ENCODE data around the gene BICD1.
"Not testable (repeated sequence)": the region's sequence is repeated elsewhere in the genome, so short reads cannot be mapped to it uniquely, and the experiment has no call there.

The BICD1 gene

DNA sequence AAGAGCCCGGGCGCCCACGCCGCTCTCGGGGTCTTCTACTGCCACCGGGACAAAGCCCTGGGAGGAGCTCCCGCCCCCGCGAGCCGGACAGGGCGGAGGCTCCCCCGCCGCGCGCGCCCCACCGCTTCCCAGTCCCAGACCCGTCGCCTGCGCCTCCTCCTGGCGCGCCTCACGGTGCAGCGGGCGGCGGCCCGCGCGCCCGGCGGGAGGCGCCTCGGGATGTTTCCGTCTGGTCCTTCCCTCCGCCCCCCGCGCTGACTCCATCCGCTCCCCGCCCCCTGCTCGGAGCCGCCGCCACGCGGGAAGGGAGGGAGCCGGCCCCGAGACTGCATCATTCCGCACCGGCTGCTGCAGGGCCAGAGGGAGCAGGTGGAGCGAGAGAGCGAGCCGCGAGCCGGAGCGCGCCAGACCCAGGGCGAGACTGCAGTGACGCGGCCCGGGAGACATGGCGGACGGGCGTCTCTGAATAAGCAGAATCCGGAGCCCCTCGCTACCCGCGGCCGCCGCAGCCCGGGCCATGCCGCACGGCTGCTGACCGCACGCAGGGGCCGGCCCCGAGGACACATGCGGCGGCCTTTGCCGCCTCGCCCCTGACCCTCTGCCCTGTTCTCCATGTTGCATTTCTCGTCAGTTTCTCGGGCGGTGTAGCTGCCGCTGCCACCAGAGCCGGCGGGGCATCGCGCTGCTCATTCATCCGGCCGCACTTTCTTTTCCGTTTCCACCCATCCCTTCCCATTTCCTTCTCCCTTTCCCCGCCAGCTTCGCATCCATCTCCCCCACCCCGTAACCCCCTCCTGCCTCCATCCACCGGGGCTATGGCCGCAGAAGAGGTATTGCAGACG is at the start of gene BICD1:
TSS of gene BICD1 (plus strand) at position 331 of the 842 bp plus-strand sequence. CDS start at position 816, 485 bp downstream.
- DNase-seq (ENCODE audit: low read depth in 2 of 2) = peak; percentile 42 to 46

- no peak for DNase-seq (ENCODE audit: low read depth in 2 of 2)
These were observed 45.6 kb upstream of the BICD1 start for GRCh38 chr12:32061033-32061432.

- no peak for DNase-seq (ENCODE audit: low read depth in 2 of 2)
These were observed 43.8 kb upstream of the BICD1 start for GRCh38 chr12:32062881-32063280.

DNA sequence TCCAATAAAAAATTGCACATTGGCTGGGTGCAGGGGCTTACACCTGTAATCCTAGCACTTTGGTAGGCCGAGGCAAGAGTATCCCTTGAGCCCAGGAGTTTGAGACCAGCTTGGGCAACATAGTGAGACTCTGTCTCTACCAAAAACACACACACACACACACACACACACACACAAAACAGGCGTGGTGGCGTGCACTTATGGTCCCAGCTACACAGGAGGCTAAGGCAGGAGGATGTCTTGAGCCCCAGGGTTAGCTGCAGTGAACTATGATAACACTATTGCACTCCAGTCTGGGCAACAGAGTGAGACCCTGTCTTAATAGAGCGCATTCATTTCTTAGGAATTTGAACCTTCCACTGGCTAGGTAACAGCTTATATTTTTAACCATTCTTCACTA is 42.9 kb upstream of the BICD1 start:
- no peak for DNase-seq (ENCODE audit: low read depth in 2 of 2)

DNA sequence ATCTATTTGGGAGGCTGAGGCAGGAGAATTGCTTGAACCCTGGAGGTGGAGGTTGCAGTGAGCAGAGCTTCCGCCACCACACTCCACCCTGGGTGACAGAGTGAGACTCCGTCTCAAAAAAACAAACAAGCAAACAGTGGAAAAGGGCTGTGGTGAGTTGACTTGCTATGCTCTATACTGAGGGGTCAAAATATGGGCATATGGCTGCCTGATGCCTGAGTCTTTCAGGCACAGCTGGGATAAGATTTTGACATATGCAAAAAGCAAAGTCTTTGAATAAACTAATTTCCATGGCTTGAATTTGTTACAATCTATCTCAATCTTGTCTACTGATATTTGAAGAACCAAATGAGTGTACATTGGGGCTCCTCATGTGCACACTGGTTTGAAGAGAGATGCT is 40.4 kb upstream of the BICD1 start:
- no peak for DNase-seq (ENCODE audit: low read depth in 2 of 2)

DNA sequence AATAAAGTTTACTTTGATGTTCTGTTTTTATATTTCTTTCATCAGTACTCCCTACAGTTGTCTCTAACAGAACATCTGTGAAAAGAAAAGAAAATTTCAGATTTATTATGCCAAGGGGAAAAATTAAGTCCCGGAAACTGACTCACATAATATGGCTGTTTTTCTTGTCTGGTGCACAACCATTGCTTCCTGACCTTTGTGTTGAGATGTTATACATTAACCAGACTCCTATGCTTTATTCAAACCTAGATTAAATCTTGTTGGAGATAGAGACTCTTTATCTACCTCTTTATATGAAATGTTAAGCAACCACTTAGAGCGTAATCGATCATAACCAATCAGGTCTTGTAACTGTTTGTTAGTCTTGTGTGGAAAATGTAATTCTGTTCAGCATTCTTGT is 37.6 kb upstream of the BICD1 start:
- DNase-seq (ENCODE audit: low read depth in 2 of 2) = no peak

GRCh38 chr12:32069731-32070130 is 36.9 kb upstream of the BICD1 start:
- no peak for DNase-seq (ENCODE audit: low read depth in 2 of 2)

GRCh38 chr12:32070370-32070769 is 36.3 kb upstream of the BICD1 start:
- DNase-seq (ENCODE audit: low read depth in 2 of 2) = no peak

- DNase-seq (ENCODE audit: low read depth in 2 of 2) = no peak
These were observed 34.5 kb upstream of the BICD1 start for GRCh38 chr12:32072102-32072501.

DNA sequence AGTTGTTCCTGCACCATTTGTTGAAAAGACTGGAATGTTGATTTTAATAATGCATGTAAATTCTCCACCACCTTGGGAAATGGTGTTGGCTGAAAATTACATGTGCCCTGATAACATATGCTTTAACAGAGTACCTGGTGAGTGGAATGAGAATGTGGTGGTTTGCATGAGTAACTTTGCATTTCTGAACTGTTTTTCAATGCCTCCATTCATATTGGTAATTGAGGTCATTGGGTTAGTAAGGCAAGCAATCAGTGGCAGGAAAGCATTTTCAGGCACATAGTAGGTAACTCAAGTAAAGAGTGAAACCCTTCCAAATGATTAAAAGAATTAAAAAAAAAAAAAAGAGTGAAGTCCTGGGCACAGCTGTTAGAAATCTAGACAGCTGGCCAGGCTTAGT is 32.2 kb upstream of the BICD1 start:
- no peak for DNase-seq (ENCODE audit: low read depth in 2 of 2)

GRCh38 chr12:32076941-32077340 is 29.7 kb upstream of the BICD1 start:
- no peak for DNase-seq (ENCODE audit: low read depth in 2 of 2)

- no peak for DNase-seq (ENCODE audit: low read depth in 2 of 2)
These were observed 26.2 kb upstream of the BICD1 start for GRCh38 chr12:32080435-32080834.

- DNase-seq (ENCODE audit: low read depth in 2 of 2) = no peak
These were observed 23.2 kb upstream of the BICD1 start for GRCh38 chr12:32083489-32083888.

DNA sequence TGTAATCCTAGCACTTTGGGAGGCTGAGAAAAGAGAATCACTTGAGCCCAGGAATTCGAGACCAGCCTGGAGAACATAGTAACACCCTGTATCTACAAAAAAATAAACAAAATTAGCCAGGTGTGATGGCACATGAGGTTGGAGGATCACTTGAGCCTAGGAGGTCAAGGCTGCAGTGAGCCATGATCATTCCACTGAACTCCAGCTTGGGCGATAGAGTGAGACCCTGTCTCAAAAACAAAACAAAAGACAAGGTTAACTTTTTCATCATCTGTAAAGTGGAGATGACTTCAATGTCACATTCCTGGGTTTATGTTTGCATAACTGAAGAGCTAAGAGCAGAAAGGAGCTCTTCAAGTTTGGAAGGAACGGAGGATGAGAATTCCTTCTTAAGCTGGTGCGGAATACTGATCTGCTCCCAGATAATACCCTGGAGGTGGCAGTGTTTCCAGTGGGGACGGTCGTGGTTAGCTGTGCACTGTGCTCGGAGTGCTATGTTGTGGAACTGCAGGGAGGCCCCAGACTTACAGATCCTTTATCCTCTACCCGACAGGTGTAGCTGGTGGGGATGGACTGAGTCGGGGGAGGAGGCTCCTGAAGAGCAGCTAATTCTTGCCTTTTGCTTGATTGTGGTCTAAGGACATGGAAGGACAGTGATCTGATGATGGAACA is 22.5 kb upstream of the BICD1 start:
- DNase-seq (ENCODE audit: low read depth in 2 of 2) = no peak

- no peak for DNase-seq (ENCODE audit: low read depth in 2 of 2)
These were observed 21.9 kb upstream of the BICD1 start for GRCh38 chr12:32084753-32085152.

DNA sequence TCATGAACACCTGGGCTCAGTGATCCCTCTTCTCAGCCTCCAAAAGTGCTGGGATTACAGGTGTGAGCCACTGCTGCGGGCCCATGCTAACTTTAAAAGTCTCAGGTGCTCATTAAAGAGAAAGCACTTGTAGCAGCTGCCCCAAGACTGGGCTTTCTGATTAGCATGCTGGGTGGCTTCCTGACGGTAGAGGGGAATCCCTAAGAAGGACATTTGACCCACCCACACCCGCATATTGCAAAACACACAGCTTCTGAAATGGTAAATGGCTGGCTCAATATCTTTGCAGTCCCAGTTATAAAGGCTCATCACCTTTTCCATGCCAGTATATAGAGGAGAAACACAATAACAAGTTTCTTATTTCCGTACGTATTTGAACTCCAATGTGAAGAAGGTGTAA is 19.3 kb upstream of the BICD1 start:
- DNase-seq (ENCODE audit: low read depth in 2 of 2) = no peak

GRCh38 chr12:32089156-32089555 is 17.5 kb upstream of the BICD1 start:
- no peak for DNase-seq (ENCODE audit: low read depth in 2 of 2)

DNA sequence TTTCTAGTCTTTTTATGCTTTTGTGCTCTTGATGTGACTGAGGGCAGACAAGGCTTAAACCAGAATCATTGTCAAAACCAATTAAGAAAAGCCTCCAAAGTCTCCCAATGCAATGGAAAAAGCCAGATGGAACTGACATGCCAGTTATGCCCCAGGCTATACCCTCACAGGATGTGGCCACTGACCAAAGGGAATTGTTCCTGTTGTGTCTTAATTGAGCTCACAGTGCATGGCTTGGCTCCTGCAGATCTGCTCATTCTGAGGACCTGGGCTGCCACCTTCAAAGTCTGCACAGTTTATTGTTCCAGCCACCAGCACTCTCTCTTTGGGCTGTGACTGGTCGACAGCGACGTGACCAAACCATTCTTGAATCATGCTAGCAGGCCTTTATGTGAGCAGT is 17.1 kb upstream of the BICD1 start:
- DNase-seq (ENCODE audit: low read depth in 2 of 2) = no peak

GRCh38 chr12:32091696-32092095 is 15.0 kb upstream of the BICD1 start:
- no peak for DNase-seq (ENCODE audit: low read depth in 2 of 2)

DNA sequence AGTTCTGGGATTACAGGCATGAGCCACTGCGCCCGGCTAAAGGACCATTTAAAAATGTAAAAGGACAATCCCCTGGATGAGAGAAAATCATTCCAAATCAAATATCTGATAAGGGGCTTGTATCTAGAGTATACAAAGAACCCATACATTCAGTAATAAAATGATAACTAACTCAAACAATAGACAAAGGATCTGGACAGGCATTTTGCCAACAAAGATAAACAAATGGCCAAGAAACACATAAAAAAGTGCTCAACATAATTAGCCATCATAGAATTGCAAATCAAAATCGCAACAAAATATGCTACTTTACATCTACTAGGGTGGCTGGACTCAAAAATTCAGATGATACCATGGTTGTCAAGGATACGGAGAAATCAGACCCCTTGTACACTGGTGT is 8.5 kb upstream of the BICD1 start:
- no peak for DNase-seq (ENCODE audit: low read depth in 2 of 2)

DNA sequence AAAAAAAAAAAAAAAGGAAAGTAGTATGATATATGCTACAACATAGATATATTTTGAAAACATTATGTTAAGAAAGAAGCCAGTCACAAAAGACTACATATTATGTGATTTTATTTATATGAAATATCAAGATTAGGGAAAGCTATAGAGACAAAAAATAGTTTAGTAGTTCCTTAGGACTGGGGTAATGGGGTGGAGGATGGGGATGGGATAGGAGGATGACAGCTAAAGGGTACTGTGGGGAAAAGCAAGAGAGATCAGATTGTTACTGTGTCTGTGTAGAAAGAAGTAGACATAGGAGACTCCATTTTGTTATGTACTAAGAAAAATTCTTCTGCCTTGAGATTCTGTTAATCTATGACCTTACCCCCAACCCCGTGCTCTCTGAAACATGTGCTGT is 7.4 kb upstream of the BICD1 start:
- DNase-seq (ENCODE audit: low read depth in 2 of 2) = not testable (repeated sequence)

DNA sequence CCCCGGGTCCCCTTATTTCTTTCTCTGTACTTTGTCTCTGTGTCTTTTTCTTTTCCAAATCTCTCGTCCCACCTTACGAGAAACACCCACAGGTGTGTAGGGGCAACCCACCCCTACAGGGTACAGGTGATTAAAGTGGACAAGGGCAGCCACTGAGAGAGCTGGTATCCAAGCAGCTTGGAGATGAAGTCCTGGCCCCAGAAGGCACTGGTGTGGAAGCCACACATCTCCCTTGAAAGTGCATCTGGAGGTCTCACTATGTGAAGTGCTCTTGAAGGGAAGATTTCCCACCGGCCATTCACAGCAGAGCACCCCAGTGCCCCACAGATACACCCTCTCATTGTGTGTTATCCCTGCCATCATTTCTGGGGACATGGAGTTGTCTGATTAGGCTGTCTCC is 6.3 kb upstream of the BICD1 start:
- DNase-seq (ENCODE audit: low read depth in 2 of 2) = no peak

DNA sequence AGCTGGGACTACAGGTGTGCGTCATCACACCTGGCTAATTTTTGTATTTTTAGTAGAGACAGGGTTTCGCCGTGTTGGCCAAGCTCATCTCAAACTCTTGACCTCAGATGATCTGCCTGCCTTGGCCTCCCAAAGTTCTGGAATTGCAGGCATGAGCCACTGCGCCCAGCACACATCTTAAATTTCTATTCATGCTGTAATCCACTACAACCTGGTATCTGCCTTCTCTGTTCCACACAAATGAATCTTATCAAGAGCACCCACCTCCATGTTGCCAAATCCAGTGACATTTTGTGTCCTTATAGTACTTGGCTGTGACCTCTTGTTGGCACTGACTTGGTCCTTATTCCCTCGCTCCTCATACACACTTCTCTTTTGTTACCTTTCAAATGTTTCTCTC is 5.8 kb upstream of the BICD1 start:
- no peak for DNase-seq (ENCODE audit: low read depth in 2 of 2)

Measured in activated CD8-positive, alpha-beta memory T cell treated with anti-CD3 and anti-CD28 coated beads for 4 hours (primary cell).